ENCODE measurements around the gene FCAR.
"Not testable (repeated sequence)": the region's sequence is repeated elsewhere in the genome, so short reads cannot be mapped to it uniquely, and the experiment has no call there.

The FCAR gene

DNA sequence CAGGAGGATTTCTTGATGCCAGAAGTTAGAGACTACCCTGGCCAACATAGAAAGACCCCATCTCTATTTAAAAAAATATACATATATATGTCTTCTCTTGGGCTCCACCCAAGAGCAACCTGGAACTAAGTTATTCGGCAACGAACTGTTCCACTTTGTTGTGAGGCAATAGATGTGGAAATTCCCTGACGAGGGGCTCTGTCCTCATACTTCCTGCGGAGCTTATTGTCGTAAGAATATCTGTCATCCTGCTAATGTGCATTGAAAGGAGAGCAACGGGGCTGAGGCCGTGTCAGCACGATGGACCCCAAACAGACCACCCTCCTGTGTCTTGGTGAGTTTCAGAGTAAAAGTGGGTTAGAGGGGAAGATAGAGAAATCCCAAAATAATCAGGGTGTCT lies at the start of gene FCAR:
Gene FCAR (plus strand): TSS at position 246 of the 400 bp plus-strand sequence. CDS start 55 bp downstream, at position 301.
- H3K4me3 ChIP-seq (ENCODE audit: low read depth, low read length) = no peak within 1 kb of the TSS
- DNase-seq (ENCODE audit: low read depth) = no peak

DNA sequence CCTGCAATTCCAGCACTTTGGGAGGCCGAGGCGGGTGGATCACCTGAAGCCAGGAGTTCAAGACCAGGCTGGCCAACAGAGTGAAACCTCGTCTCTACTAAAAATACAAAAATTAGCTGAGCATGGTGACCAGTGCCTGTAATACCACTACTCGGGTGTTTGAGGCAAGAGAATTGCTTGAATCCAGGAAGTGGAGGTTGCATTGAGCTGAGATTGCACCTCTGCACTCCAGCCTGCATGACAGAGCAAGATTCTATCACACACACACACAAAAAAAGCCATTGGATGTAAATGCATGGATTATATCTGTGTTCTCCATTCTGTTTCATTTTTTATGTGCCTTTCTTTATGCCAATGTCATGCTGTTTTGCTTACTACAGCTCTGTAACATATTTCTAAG lies 49.6 kb upstream of the FCAR start:
- not testable (repeated sequence) for H3K4me3 ChIP-seq (ENCODE audit: low read depth, low read length); DNase-seq (ENCODE audit: low read depth)

More for the DNA sequence above, at the start of gene FCAR:
- TF ChIP-seq, protein P1, sequence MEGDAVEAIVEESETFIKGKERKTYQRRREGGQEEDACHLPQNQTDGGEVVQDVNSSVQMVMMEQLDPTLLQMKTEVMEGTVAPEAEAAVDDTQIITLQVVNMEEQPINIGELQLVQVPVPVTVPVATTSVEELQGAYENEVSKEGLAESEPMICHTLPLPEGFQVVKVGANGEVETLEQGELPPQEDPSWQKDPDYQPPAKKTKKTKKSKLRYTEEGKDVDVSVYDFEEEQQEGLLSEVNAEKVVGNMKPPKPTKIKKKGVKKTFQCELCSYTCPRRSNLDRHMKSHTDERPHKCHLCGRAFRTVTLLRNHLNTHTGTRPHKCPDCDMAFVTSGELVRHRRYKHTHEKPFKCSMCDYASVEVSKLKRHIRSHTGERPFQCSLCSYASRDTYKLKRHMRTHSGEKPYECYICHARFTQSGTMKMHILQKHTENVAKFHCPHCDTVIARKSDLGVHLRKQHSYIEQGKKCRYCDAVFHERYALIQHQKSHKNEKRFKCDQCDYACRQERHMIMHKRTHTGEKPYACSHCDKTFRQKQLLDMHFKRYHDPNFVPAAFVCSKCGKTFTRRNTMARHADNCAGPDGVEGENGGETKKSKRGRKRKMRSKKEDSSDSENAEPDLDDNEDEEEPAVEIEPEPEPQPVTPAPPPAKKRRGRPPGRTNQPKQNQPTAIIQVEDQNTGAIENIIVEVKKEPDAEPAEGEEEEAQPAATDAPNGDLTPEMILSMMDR (IDR thresholded peaks at IDR 0.05; ENCODE audit: low read depth, low read length, missing control alignments) = no peak

DNA sequence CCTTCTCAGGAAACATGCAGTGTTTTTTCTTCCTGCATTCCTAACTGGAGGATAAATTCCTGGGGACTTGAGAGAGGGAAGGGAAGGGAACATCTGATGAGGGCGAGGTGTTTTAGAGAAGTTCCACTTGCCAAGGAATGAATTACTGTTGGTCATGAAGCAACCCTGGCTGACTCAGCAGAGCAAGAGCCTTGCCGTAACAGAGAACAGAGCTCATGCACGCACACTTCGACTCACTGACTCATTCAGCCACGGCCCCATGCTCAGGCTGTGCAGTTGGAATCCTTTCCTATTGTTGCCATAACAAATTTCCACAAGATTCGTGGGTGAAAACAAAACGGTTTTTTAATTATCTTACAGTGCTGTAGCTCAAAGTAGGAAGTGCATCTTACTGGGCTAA lies 48.7 kb upstream of the FCAR start:
- not testable (repeated sequence) for DNase-seq (ENCODE audit: low read depth); H3K4me3 ChIP-seq (ENCODE audit: low read depth, low read length)

DNA sequence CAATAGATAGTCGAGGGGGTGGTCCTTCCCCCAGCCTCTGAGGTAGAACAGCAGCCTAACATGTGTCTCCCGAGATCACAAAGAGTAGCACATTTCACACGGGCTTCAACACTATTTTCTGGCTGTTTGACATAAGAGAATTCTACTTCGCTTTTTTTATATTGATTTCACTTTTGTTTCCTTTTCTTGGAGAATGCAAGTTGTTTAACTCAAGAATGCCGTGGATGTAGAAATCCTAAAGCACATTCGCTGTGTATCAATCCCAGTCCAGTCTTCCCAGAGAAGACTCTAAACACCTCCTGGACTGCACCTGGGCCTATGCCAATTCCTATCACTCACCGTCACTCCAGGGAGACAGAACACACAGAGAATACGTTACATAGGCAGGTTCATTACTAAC lies 46.0 kb upstream of the FCAR start:
- H3K4me3 ChIP-seq (ENCODE audit: low read depth, low read length); DNase-seq (ENCODE audit: low read depth): not testable (repeated sequence)

DNA sequence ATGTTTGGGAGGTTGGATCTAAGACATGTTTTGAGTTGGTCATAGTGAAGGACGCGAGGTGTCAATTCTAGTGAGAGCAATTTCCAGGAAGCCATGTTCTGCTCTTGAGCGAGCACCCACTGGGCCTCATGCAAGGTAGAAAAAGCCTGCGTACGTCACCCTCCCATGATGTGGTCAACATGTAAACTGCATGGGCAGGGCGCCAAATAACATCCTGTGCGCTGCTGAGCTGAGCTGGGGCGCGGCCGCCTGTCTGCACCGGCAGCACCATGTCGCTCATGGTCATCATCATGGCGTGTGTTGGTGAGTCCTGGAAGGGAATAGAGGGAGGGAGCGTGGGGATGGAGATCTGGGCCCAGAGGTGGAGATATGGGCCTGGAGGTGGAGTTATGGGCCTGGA lies 41.5 kb upstream of the FCAR start, which contains the start of gene KIR2DS4:
Gene KIR2DS4 (plus strand): TSS at position 181 of the 400 bp plus-strand sequence.
- H3K4me3 ChIP-seq (ENCODE audit: low read depth, low read length); DNase-seq (ENCODE audit: low read depth): not testable (repeated sequence)

DNA sequence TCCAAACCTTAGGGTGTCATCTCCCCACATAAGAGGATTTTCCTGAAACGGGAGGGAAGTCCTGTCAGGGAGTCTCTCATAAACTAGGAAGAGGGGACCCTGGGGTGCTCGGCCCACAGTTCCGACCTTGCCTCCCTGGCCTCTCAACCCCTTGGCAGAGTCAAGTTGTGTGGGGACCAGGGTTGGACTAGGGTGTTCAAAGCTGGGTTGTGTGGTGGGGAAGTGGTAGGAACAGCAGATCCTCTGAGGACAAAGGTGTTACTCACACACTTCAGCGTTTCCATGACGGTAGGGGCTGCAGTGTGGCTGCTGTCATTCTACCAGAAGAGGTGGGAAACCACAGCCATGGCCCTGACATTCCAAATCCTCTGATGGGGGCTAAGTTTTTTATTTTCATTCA lies 38.9 kb upstream of the FCAR start:
- not testable (repeated sequence) for H3K4me3 ChIP-seq (ENCODE audit: low read depth, low read length); DNase-seq (ENCODE audit: low read depth)

DNA sequence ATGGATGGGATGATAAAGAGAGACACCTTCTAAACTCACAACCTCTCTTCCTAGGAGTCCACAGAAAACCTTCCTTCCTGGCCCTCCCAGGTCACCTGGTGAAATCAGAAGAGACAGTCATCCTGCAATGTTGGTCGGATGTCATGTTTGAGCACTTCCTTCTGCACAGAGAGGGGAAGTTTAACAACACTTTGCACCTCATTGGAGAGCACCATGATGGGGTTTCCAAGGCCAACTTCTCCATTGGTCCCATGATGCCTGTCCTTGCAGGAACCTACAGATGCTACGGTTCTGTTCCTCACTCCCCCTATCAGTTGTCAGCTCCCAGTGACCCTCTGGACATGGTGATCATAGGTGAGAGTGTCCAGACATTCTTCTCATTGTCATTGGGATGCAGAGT lies 36.5 kb upstream of the FCAR start:
- DNase-seq (ENCODE audit: low read depth); H3K4me3 ChIP-seq (ENCODE audit: low read depth, low read length): not testable (repeated sequence)

DNA sequence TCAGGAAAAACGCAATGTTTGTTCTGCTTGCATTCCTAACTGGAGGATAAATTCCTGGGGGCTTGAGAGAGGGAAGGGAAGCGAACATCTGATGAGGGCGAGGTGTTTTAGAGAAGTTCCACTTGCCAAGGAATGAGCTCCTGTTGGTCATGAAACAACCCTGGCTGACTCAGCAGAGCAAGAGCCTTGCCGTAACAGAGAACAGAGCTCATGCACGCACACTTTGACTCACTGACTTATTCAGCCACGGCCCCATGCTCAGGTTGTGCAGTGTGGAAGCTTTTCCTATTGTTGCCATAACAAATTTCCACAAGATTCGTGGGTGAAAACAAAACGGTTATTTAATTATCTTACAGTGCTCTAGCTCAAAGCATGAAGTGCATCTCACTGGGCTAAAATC lies 30.9 kb upstream of the FCAR start:
- not testable (repeated sequence) for DNase-seq (ENCODE audit: low read depth); H3K4me3 ChIP-seq (ENCODE audit: low read depth, low read length)

DNA sequence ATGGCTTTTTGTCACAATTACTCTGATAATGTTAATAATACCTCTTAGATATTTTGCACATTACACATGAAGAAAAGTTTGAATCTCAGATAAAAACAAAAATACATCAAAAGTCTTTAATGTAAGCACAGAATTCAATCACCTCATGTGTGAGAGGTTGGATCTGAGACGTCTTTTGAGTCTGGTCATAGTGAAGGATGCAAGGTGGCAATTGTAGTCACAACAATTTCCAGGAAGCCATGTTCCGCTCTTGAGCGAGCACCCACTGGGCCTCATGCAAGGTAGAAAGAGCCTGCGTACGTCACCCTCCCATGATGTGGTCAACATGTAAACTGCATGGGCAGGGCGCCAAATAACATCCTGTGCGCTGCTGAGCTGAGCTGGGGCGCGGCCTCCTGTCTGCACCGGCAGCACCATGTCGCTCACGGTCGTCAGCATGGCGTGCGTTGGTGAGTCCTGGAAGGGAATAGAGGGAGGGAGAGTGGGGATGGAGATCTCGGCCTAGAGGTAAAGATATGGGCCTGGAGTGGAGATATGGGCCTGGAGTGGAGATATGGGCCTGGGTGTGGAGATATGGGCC lies 23.9 kb upstream of the FCAR start, which contains the start of gene KIR3DL2:
Gene KIR3DL2 (plus strand): TSS at position 383 of the 580 bp plus-strand sequence. CDS start 33 bp downstream, at position 416.
- DNase-seq (ENCODE audit: low read depth); H3K4me3 ChIP-seq (ENCODE audit: low read depth, low read length): not testable (repeated sequence)

DNA sequence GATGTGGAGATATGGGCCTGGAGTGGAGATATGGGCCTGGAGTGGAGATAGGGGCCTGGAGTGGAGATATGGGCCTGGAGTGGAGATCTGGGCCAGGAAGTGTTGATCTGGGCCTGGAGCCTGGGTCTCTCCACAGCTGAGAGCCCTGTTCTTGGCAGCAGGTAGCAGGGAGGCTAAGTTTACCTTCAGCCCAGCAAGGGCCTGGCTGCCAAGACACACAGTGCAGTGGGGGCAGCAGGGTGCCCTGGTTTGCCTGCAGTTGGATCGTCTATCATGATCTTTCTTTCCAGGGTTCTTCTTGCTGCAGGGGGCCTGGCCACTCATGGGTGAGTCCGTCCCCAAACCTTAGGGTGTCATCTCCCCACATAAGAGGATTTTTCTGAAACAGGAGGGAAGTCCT lies 23.1 kb upstream of the FCAR start:
- TF ChIP-seq, protein P1 (IDR thresholded peaks at IDR 0.05; ENCODE audit: low read depth, low read length, missing control alignments) = no peak
- no peak for DNase-seq (ENCODE audit: low read depth)
- no peak overlapping the region for H3K4me3 ChIP-seq (ENCODE audit: low read depth, low read length)

DNA sequence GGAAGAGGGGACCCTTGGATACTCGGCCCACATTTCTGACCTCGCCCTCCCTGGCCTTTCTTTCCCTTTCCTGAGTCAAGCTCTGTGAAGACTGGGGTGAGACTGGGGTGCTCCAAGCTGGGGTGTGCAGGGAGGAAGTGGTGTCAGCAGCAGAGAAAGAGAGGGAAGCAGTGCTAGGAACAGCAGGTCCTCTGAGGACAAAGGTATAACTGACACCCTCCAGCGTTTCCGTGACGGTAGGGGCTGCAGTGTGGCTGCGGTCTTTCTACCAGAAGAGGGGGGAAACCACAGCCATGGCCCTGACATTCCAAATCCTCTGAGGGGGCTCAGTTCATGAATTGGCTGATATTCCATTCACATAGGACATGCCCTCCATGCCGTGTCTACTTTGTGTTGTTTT lies 22.7 kb upstream of the FCAR start:
- no peak overlapping the region for H3K4me3 ChIP-seq (ENCODE audit: low read depth, low read length)

DNA sequence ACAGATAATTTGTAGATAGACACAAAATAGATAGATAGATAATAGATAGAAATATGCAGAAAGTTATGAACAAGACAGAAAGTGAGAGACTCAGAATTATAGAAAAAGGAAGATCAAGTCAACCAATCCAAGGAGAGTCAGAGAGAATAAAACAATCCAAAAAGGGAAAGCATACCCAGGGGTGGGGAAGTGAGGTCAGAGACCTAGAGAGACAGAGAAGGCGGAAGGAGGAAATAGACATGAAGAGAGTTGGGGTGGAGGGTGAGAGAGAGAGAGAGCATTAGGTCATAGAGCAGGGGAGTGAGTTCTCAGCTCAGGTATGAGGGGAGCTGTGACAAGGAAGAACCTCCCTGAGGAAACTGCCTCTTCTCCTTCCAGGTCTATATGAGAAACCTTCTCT lies 18.8 kb upstream of the FCAR start:
- DNase-seq (ENCODE audit: low read depth); H3K4me3 ChIP-seq (ENCODE audit: low read depth, low read length): not testable (repeated sequence)

More for the DNA sequence above, 22.7 kb upstream of the FCAR start:
- no peak for DNase-seq (ENCODE audit: low read depth)
- TF ChIP-seq, protein P1 (IDR thresholded peaks at IDR 0.05; ENCODE audit: low read depth, low read length, missing control alignments) = no peak

DNA sequence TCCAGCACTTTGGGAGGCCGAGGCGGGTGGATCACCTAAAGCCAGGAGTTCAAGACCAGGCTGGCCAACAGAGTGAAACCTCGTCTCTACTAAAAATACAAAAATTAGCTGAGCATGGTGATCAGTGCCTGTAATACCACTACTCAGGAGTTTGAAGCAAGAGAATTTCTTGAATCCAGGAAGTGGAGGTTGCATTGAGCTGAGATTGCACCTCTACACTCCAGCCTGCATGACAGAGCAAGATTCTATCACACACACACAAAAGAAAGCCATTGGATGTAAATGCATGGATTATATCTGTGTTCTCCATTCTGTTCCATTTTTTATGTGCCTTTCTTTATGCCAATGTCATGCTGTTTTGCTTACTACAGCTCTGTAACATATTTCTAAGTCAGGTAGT lies 15.6 kb upstream of the FCAR start:
- not testable (repeated sequence) for DNase-seq (ENCODE audit: low read depth); H3K4me3 ChIP-seq (ENCODE audit: low read depth, low read length)

DNA sequence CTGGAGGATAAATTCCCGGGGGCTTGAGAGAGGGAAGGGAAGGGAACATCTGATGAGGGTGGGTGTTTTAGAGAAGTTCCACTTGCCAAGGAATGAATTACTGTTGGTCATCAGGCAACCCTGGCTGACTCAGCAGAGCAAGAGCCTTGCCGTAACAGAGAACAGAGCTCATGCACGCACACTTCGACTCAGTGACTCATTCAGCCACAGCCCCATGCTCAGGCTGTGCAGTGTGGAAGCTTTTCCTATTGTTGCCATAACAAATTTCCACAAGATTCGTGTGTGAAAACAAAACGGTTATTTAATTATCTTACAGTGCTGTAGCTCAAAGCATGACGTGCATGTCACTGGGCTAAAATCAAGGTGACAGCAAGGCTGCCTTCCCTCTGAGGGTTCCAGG lies 14.6 kb upstream of the FCAR start:
- not testable (repeated sequence) for DNase-seq (ENCODE audit: low read depth); H3K4me3 ChIP-seq (ENCODE audit: low read depth, low read length)

DNA sequence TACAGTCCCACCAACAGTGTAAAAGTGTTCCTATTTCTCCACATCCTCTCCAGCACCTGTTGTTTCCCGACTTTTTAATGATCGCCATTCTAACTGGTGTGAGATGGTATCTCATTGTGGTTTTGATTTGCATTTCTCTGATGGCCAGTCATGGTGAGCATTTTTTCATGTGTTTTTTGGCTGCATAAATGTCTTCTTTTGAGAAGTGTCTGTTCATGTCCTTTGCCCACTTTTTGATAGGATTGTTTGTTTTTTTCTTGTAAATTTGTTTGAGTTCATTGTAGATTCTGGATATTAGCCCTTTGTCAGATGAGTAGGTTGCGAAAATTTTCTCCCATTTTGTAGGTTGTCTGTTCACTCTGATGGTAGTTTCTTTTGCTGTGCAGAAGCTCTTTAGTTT lies 10.6 kb upstream of the FCAR start:
- not testable (repeated sequence) for H3K4me3 ChIP-seq (ENCODE audit: low read depth, low read length); DNase-seq (ENCODE audit: low read depth)

Data from GM12864 (cell line).